HG03196 (cell line): ENCODE data around the gene RTN4IP1.

Experiments used
- ATAC-seq: cut with Tn5 transposase; IDR thresholded peaks from one replicate; pipeline ENCODE4 v1.9.1; 2021; ENCODE audit not compliant: unreplicated experiment

Gene RTN4IP1

GRCh38 chr6:106547601-106548453 is 81.5 kb downstream of the RTN4IP1 start:
- no peak for ATAC-seq

GRCh38 chr6:106546691-106547414 is 82.4 kb downstream of the RTN4IP1 start:
- no peak for ATAC-seq

DNA sequence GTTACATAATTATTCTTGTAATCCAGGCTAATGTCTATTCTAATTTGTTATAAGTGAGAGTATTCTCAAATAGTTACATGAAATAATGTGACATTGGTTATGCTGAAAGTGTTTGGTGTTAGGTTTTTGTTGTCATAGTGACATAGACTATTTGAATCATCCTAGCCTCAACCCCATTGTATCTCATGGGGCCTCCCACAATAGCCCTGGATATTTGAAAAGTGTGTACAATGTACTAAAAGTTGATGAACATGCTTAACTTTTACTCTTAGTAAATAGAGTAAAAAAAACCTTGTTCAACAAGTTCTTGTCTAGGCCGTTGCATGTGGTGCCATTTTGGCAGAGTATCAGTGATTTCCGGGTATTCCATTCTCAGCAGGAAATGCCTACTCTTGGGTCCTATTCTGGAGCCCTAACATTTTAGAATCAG is 83.0 kb downstream of the RTN4IP1 start:
- ATAC-seq, result no peak

DNA sequence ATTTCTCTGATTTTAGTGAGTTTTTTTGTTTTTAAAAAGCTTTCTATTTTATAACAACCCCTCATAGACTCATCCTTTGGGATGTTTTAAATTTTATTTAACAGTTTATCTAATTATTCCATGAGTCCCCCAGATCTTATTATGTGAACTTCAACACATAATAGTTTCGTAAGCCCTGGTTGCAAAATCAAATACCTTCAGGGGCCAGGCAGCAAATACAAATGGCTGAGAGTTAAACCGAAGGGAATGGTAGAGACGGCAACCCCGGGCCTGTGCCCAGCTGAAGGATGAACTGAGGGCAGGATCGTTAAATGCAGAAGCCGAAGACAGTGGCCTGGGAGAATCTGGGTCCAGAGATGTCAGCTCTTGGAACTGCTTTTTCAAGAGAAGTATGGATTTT is 88.4 kb downstream of the RTN4IP1 start:
- ATAC-seq, result no peak

GRCh38 chr6:106540432-106540831 is 88.9 kb downstream of the RTN4IP1 start:
- ATAC-seq, result no peak

- ATAC-seq, result no peak
These were observed 89.4 kb downstream of the RTN4IP1 start for GRCh38 chr6:106539936-106540335.

- ATAC-seq, result no peak
These were observed 91.2 kb downstream of the RTN4IP1 start for GRCh38 chr6:106538145-106538544.

DNA sequence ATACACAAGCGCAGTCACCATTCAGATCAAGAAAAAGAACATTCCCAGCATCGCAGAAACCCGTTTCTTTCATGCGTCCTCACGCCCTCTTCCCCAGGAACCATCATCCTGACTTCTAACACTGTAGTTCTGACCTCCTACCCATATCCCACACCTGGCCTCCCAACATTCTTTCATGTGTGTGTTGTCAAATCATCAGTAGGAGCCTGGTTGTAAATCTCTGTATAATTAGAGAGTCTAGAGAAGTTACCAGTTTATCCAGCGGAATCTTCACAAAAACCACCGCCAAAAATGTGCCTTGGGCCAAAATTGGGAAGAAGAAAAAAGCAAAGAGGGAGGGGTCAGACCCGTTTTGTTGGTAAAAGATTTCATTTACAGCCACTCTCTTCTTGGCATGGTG is 91.6 kb downstream of the RTN4IP1 start:
- no peak for ATAC-seq

GRCh38 chr6:106536851-106537250 is 92.4 kb downstream of the RTN4IP1 start:
- ATAC-seq, result no peak

DNA sequence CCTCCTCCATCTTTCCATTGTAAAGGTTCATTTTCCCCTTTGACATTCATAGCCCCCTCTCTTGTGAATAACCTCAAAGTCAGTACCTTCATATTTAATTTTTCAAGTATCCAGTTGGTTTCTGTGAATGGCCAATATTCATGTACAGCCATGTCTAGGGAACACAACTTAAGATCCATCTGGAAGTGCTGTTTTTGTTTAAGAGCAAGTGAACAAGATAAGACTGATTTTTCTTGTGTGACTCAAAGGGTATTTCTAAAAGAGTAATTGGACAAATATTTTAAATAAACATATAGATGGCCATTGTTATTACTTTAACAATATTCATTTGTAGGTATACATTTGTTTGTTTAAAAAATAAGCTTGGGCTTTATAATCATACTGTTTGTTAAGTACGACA is 92.9 kb downstream of the RTN4IP1 start:
- ATAC-seq, result no peak

DNA sequence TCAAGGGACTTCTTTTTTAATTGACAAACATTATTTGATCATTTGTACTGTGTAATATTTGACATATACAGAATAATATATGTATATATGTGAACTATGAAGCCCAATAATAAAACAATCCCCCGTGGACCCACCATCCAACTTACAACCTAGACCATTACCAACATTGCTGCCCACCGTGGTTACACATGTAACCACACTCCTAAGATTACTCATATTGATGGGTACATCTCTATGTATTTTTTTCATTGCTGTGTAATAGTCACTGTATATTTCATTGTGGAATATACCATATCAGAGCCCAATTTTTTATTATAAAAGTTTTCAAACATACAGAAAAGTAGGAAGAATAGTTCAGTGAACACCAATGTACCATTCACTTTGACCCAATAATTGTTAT is 94.3 kb downstream of the RTN4IP1 start:
- no peak for ATAC-seq

GRCh38 chr6:106534564-106534982 is 94.7 kb downstream of the RTN4IP1 start:
- ATAC-seq, result no peak

GRCh38 chr6:106534004-106534403 is 95.3 kb downstream of the RTN4IP1 start:
- no peak for ATAC-seq

DNA sequence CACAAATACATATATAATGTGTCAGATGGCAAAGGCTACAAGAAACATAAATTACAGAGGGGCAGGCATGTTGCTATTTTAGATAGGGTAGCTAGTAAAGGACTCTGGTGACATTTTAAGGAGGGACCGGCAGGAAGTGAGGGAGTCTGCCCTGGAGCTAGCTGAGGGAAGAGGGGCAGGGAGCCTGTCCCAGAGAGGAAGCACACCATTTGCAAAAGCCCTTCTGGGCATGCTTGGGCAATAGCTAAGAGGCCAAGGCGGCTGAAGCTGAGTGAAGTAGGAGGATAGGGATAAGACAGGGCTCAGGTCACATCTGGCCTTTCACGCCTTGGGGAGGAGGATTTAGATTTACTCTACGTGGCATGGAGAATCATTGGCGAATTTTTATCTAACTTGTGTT is 96.2 kb downstream of the RTN4IP1 start:
- no peak for ATAC-seq

DNA sequence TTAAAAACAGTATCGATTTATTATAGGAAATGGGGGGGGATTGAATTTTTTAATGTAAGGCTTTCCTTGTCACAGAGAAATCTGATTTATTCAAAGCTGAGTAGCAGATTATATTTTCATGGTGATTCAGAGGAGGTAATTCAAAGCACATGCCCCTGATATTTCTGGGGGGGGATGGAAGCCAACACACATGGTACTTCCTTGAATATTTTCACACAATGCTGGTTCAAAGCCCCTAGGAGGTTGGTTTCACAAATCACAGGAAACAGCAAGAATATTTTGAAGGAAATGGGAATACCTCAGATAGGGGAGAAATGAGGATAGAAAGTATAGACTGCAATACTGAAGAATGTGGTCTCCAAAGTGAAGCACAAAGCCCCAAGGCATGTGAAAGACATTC is 98.8 kb downstream of the RTN4IP1 start:
- ATAC-seq, result no peak

GRCh38 chr6:106530026-106530425 is 99.3 kb downstream of the RTN4IP1 start:
- no peak for ATAC-seq

GRCh38 chr6:106529438-106529837 is 99.9 kb downstream of the RTN4IP1 start:
- no peak for ATAC-seq

DNA sequence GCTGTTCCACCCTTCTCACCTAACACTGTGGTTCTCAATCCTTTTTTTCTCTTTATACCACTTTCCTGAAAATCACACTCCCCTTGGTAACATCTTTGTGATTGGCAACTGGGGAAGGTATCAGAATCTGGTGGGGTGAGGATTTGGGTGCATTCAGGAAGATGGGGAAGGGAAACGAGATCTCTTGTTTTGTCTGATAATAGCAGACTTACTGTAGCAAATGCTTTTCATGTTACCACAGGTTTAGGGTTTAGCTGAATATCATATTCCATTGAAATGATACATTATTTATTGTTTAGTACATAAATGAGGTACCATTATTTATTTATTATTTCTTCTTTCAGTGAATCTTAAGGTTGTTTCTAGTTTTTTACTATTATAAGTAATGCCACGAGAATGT is 100.8 kb downstream of the RTN4IP1 start:
- no peak for ATAC-seq

- no peak for ATAC-seq
These were observed 101.3 kb downstream of the RTN4IP1 start for GRCh38 chr6:106527979-106528378.

- no peak for ATAC-seq
These were observed 102.2 kb downstream of the RTN4IP1 start for GRCh38 chr6:106527117-106527516.

DNA sequence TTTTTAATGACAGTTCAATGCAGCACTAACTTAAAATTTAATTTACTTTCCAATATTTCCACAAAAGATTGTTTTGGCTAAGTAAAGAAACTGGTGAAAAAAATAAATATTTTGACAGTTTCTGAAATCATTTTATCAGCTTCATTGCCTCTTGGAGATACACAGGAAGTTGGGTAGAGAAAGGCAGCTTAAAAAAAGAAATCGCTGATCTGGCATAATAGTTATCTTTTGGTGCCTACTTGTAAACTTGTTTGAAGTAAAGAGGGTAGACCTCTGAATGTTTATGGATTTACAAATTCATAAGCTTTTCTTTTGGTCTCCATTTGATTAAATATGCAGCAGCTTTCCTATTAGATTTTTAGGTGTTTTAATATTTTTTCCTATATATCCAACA is 103.4 kb downstream of the RTN4IP1 start:
- no peak for ATAC-seq
